Esophagus muscularis mucosa (tissue), 3 donors: Measurements from ENCODE around the gene SCNN1B.

Source experiments
- CTCF ChIP-seq, 3 experiments: fragments of 200-600 bp in 2 of 3; fragments of 450-650 bp in 1 of 3; sonication (generic) in 2 of 3; IDR thresholded peaks; one replicate each; pipeline ENCODE4 v1.5.1; 2017 to 2019; ENCODE audit warnings: antibody characterized with exemption in 3 of 3, mild to moderate bottlenecking in 2 of 3, moderate library complexity in 1 of 3
- POLR2A ChIP-seq: fragments of 450-650 bp; IDR thresholded peaks from one replicate; pipeline ENCODE4 v1.6.1; 2017; ENCODE audit warnings: antibody characterized with exemption, moderate library complexity, mild to moderate bottlenecking, low read depth
- POLR2AphosphoS5 ChIP-seq, 2 donors: sonication (generic); formaldehyde crosslinking; IDR thresholded peaks; one replicate each; pipeline ENCODE4 v1.6.1; 2017; ENCODE audit warnings: antibody characterized with exemption in 2 of 2

GRCh38 chr16:23401139-23401538 is 99.0 kb downstream of the SCNN1B start:
- no peak for TF ChIP-seq CTCF (IDR thresholded peaks at IDR 0.05)
- no peak for TF ChIP-seq POLR2AphosphoS5 (IDR thresholded peaks at IDR 0.05)
- TF ChIP-seq POLR2A: no peak
